Osteoblast (primary cell): ENCODE measurements around the gene UBE2F. TPM values are rescaled to one million over a fixed set of nuclear protein-coding genes. Genes with fewer than 3 reads are reported as not detected.

Source experiments
- DNase-seq: peaks from one replicate; pipeline ENCODE4 v3.0.0; 2011; ENCODE audit warnings: low spot score, mixed read lengths; ENCODE audit not compliant: insufficient read length; ENCODE audit errors: missing footprints
- H2AFZ ChIP-seq: 2 replicates; pipeline ENCODE4 v1.6.0; 2011; ENCODE audit warnings: mild to moderate bottlenecking, low read length
- H3K27ac ChIP-seq: 2 replicates; pipeline ENCODE4 v1.5.1; 2011; ENCODE audit warnings: mild to moderate bottlenecking, low read depth, low read length, moderate library complexity
- H3K27me3 ChIP-seq: 2 replicates; pipeline ENCODE4 v1.6.0; 2012; ENCODE audit warnings: mild to moderate bottlenecking, control low read depth, inconsistent platforms, low read length, moderate library complexity; ENCODE audit not compliant: insufficient read depth
- H3K36me3 ChIP-seq: 2 replicates; pipeline ENCODE4 v1.5.1; 2011; ENCODE audit warnings: mild to moderate bottlenecking, low read length, control low read depth, moderate library complexity; ENCODE audit not compliant: insufficient read depth
- H3K4me1 ChIP-seq: 2 replicates; pipeline ENCODE4 v1.5.1; 2011; ENCODE audit warnings: mild to moderate bottlenecking, low read length, control low read depth, moderate library complexity; ENCODE audit not compliant: insufficient read depth
- H3K4me2 ChIP-seq: 2 replicates; pipeline ENCODE4 v1.6.0; 2011; ENCODE audit warnings: mild to moderate bottlenecking, low read length; ENCODE audit not compliant: insufficient read depth
- H3K4me3 ChIP-seq: fragments of 200-600 bp; sonication (generic); 3 replicates; pipeline ENCODE4 v1.5.1; 2012; ENCODE audit warnings: mild to moderate bottlenecking, low read length, inconsistent platforms; ENCODE audit not compliant: insufficient read depth
- H3K79me2 ChIP-seq: 2 replicates; pipeline ENCODE4 v1.6.0; 2012; ENCODE audit warnings: mild to moderate bottlenecking, low read length, control low read depth, inconsistent platforms; ENCODE audit not compliant: insufficient read depth
- H3K9me3 ChIP-seq: 2 replicates; pipeline ENCODE4 v1.5.1; 2011; ENCODE audit warnings: low read depth, low read length, control low read depth
- H4K20me1 ChIP-seq: 2 replicates; pipeline ENCODE4 v1.6.0; 2012; ENCODE audit warnings: mild to moderate bottlenecking, low read length, control low read depth; ENCODE audit not compliant: insufficient read depth
- CTCF ChIP-seq: IDR thresholded peaks from 2 replicates; pipeline ENCODE4 v1.5.1; 2011; ENCODE audit warnings: mild to moderate bottlenecking, low read depth, low read length, moderate library complexity; ENCODE audit errors: extremely low read depth
- total RNA-seq: library from RNA; depleted of rRNA; stranded (reverse); fragments of >200 nt; gene quantifications from 2 replicates; pipeline ENCODE4 v1.2.3, GENCODE V29; 2012

The UBE2F gene
- total RNA-seq, 1 donor, result 39.8 TPM

GRCh38 chr2:238027591-238028415, 61.0 kb downstream of the UBE2F start:
- H3K27ac ChIP-seq, result no peak overlapping the region
- no peaks in the 10 kb centered on the region for H3K9me3 ChIP-seq
- TF ChIP-seq CTCF, result no peak
- peaks cover 4% of the 10 kb centered on the region for H3K4me1 ChIP-seq
- no peaks in the 10 kb centered on the region for H3K27me3 ChIP-seq
- no peak overlapping the region for H2AFZ ChIP-seq
- H4K20me1 ChIP-seq, result peaks cover 5% of the 10 kb centered on the region
- H3K79me2 ChIP-seq, result peaks cover under 1% of the 10 kb centered on the region
- peaks cover 31% of the 10 kb centered on the region for H3K36me3 ChIP-seq
- no peak overlapping the region for H3K4me2 ChIP-seq
- no peak overlapping the region for H3K4me3 ChIP-seq
- DNase-seq, result no peak

- TF ChIP-seq CTCF, result no peak
- H3K4me1 ChIP-seq, result peaks cover 1% of the 10 kb centered on the region
- peaks cover 38% of the 10 kb centered on the region for H3K36me3 ChIP-seq
- H3K9me3 ChIP-seq, result no peaks in the 10 kb centered on the region
- no peaks in the 10 kb centered on the region for H3K79me2 ChIP-seq
- H3K4me3 ChIP-seq, result no peak overlapping the region
- H3K4me2 ChIP-seq, result no peak overlapping the region
- no peak overlapping the region for H2AFZ ChIP-seq
- no peak overlapping the region for H3K27ac ChIP-seq
- no peaks in the 10 kb centered on the region for H4K20me1 ChIP-seq
- no peaks in the 10 kb centered on the region for H3K27me3 ChIP-seq
- DNase-seq, result no peak
These were observed 63.0 kb downstream of the UBE2F start for GRCh38 chr2:238029853-238030252.

- Histone ChIP-seq H3K36me3 (peaks cover 38% of the 10 kb centered on the region), H3K4me1 (no peaks in the 10 kb centered on the region), H2AFZ (no peak overlapping the region), H4K20me1 (no peaks in the 10 kb centered on the region), H3K79me2 (no peaks in the 10 kb centered on the region), H3K4me2 (no peak overlapping the region), H3K4me3 (no peak overlapping the region), H3K27me3 (no peaks in the 10 kb centered on the region), H3K27ac (no peak overlapping the region), H3K9me3 (no peaks in the 10 kb centered on the region)
- DNase-seq, result no peak
- no peak for TF ChIP-seq CTCF
These were observed 63.8 kb downstream of the UBE2F start for GRCh38 chr2:238030422-238031155.

GRCh38 chr2:238031751-238032150, 64.9 kb downstream of the UBE2F start:
- no peaks in the 10 kb centered on the region for H3K27me3 ChIP-seq
- H3K9me3 ChIP-seq, result no peaks in the 10 kb centered on the region
- H2AFZ ChIP-seq, result no peak overlapping the region
- H4K20me1 ChIP-seq, result no peaks in the 10 kb centered on the region
- no peaks in the 10 kb centered on the region for H3K4me1 ChIP-seq
- peaks cover 46% of the 10 kb centered on the region for H3K36me3 ChIP-seq
- no peak overlapping the region for H3K4me2 ChIP-seq
- H3K79me2 ChIP-seq, result no peaks in the 10 kb centered on the region
- H3K27ac ChIP-seq, result no peak overlapping the region
- DNase-seq, result no peak
- no peak for TF ChIP-seq CTCF
- H3K4me3 ChIP-seq, result no peak overlapping the region
